Measurements from ENCODE around the gene CELF2. TPM values are rescaled to one million over a fixed set of nuclear protein-coding genes. Genes with fewer than 3 reads are reported as not detected.

CELF2 gene
- polyA plus RNA-seq, 1 experiment, result 24.7 TPM

- POLR2A ChIA-PET, result no interaction called here
Measured at GRCh38 chr10:11002916-11003315, 14.8 kb upstream of the CELF2 start.

GRCh38 chr10:11003679-11004078 is 14.0 kb upstream of the CELF2 start:
- POLR2A ChIA-PET, result no interaction called here
- DNase-seq (ENCODE audit: low read depth, low spot score), result no peak
- no peak for TF ChIP-seq CTCF (IDR thresholded peaks at IDR 0.05; ENCODE audit: low read depth, low read length)
- Histone ChIP-seq H3K27me3 (ENCODE audit: control insufficient read depth, insufficient read depth, low read length) (peaks cover 2% of the 10 kb centered on the region), H3K27ac (ENCODE audit: low read depth, low read length) (no peak overlapping the region), H3K4me3 (ENCODE audit: low read depth, low read length) (no peak overlapping the region), H3K9me3 (ENCODE audit: control insufficient read depth, insufficient read depth, low read length) (no peaks in the 10 kb centered on the region)
- CTCF ChIA-PET, result no interaction called here

More at GRCh38 chr10:11002916-11003315, 14.8 kb upstream of the CELF2 start:
- DNase-seq (ENCODE audit: low read depth, low spot score), result no peak
- Histone ChIP-seq H3K9me3 (ENCODE audit: control insufficient read depth, insufficient read depth, low read length) (no peaks in the 10 kb centered on the region), H3K27me3 (ENCODE audit: control insufficient read depth, insufficient read depth, low read length) (peaks cover 2% of the 10 kb centered on the region), H3K27ac (ENCODE audit: low read depth, low read length) (no peak overlapping the region), H3K4me3 (ENCODE audit: low read depth, low read length) (no peak overlapping the region)
- CTCF ChIA-PET, result no interaction called here
- no peak for TF ChIP-seq CTCF (IDR thresholded peaks at IDR 0.05; ENCODE audit: low read depth, low read length)

- ChIA-PET CTCF (interaction anchor here (0.7 kb wide), 1 partner anchor 33 kb away, joined by 3 read pairs; no protein-coding TSS in a partner anchor), POLR2A (no interaction called here)
- H3K4me3 ChIP-seq (ENCODE audit: low read depth, low read length), result no peak overlapping the region
- H3K9me3 ChIP-seq (ENCODE audit: control insufficient read depth, insufficient read depth, low read length), result no peaks in the 10 kb centered on the region
- H3K27ac ChIP-seq (ENCODE audit: low read depth, low read length), result no peak overlapping the region
- TF ChIP-seq CTCF (IDR thresholded peaks at IDR 0.05; ENCODE audit: low read depth, low read length), result no peak; the same call in 1 of the 2 replicates
- DNase-seq (ENCODE audit: low read depth, low spot score), result no peak
- H3K27me3 ChIP-seq (ENCODE audit: control insufficient read depth, insufficient read depth, low read length), result peaks cover 2% of the 10 kb centered on the region
Measured at GRCh38 chr10:11004144-11005077, 13.3 kb upstream of the CELF2 start.

GRCh38 chr10:11005725-11006427 is 11.8 kb upstream of the CELF2 start:
- Histone ChIP-seq H3K4me3 (ENCODE audit: low read depth, low read length) (no peak overlapping the region), H3K27ac (ENCODE audit: low read depth, low read length) (no peak overlapping the region), H3K9me3 (ENCODE audit: control insufficient read depth, insufficient read depth, low read length) (no peaks in the 10 kb centered on the region), H3K27me3 (ENCODE audit: control insufficient read depth, insufficient read depth, low read length) (peaks cover 2% of the 10 kb centered on the region)
- TF ChIP-seq CTCF (IDR thresholded peaks at IDR 0.05; ENCODE audit: low read depth, low read length), result no peak
- no peak for DNase-seq (ENCODE audit: low read depth, low spot score)
- ChIA-PET CTCF (no interaction called here), POLR2A (no interaction called here)

- no peak overlapping the region for H3K4me3 ChIP-seq (ENCODE audit: low read depth, low read length)
- CTCF ChIA-PET, result no interaction called here
- POLR2A ChIA-PET, result no interaction called here
Measured at GRCh38 chr10:11006428-11006825, 11.2 kb upstream of the CELF2 start.

More at GRCh38 chr10:11006428-11006825, 11.2 kb upstream of the CELF2 start:
- Histone ChIP-seq H3K9me3 (ENCODE audit: control insufficient read depth, insufficient read depth, low read length) (no peaks in the 10 kb centered on the region), H3K27ac (ENCODE audit: low read depth, low read length) (no peak overlapping the region), H3K27me3 (ENCODE audit: control insufficient read depth, insufficient read depth, low read length) (peaks cover 2% of the 10 kb centered on the region)
- TF ChIP-seq CTCF (IDR thresholded peaks at IDR 0.05; ENCODE audit: low read depth, low read length), result no peak
- DNase-seq (ENCODE audit: low read depth, low spot score), result no peak

Measured in AG04450 (cell line).